DND-41 (cell line): ENCODE results near the gene TPPP.

Experiments
- EZH2 ChIP-seq: IDR thresholded peaks from 3 replicates; pipeline ENCODE4 v1.6.1; 2012; ENCODE audit warnings: borderline replicate concordance, low read depth, mild to moderate bottlenecking, moderate library complexity, low read length, inconsistent platforms; ENCODE audit not compliant: severe bottlenecking
- TF ChIP-seq, protein P1 (sequence below): IDR thresholded peaks from 2 replicates; pipeline ENCODE4 v1.5.1; 2012; ENCODE audit warnings: borderline replicate concordance, low read length, moderate library complexity, mild to moderate bottlenecking; ENCODE audit not compliant: poor library complexity, severe bottlenecking; ENCODE audit errors: extremely low read depth

DNA sequence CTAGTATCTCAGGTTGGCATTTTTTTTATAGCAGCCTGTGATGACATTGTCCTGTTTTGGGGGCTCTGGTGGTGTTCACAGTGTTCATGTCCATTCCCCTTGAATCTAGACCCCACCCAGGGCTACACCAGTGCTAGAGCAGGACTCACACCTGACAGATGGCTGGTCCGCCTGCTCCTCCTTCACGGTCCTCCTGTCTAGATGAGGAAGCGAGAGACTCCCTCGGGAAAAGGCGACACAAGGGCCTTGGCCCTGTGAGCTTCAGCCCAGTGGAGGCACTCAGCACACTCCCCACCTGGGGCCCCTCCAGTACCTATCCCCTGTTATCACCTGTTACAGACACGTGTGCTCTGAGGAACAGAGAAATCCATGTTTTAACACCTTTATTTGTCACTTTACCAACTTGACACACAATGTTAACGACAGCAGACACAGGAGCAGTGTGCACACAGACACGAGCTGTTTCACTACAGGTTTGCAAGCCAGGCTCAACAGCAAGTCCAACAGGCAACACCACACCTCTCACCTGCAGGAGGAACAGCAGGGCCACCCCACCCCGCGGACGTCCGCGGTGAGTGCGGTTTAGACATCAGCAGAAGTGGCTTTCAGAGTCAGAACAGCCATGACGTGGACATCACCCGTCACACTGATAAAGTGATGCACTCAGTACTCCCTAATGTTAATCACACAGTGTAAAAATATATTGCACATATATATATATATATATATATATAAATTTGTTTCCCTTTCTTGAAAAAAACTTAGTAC, 33.5 kb downstream of the TPPP start:
- TF ChIP-seq, protein P1, sequence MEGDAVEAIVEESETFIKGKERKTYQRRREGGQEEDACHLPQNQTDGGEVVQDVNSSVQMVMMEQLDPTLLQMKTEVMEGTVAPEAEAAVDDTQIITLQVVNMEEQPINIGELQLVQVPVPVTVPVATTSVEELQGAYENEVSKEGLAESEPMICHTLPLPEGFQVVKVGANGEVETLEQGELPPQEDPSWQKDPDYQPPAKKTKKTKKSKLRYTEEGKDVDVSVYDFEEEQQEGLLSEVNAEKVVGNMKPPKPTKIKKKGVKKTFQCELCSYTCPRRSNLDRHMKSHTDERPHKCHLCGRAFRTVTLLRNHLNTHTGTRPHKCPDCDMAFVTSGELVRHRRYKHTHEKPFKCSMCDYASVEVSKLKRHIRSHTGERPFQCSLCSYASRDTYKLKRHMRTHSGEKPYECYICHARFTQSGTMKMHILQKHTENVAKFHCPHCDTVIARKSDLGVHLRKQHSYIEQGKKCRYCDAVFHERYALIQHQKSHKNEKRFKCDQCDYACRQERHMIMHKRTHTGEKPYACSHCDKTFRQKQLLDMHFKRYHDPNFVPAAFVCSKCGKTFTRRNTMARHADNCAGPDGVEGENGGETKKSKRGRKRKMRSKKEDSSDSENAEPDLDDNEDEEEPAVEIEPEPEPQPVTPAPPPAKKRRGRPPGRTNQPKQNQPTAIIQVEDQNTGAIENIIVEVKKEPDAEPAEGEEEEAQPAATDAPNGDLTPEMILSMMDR: no peak
- TF ChIP-seq EZH2: no peak
